ENCODE data around the gene EDN1.

- TF ChIP-seq CTCF (conservative IDR thresholded peaks at IDR 0.05) (no peak), ZFX (IDR thresholded peaks at IDR 0.05) (no peak)
Measured at GRCh38 chr6:12304487-12304886, 14.3 kb downstream of the EDN1 start.

Measured in C4-2B (cell line).